ENCODE results near the gene RNPS1.

RNPS1 gene

GRCh38 chr16:2207872-2208271, 60.1 kb downstream of the RNPS1 start:
- H3K9ac ChIP-seq (ENCODE audit: low read length): no peak overlapping the region

GRCh38 chr16:2206780-2207433, 61.0 kb downstream of the RNPS1 start:
- Histone ChIP-seq H3K9me3 (ENCODE audit: insufficient read depth, low read length) (no peaks in the 10 kb centered on the region), H3K4me3 (ENCODE audit: insufficient read depth, low read length, poor library complexity, severe bottlenecking) (peak overlapping the region; percentile 86), H3F3A (ENCODE audit: insufficient read depth) (peaks cover 3% of the 10 kb centered on the region; the same call in 1 of the 2 replicates), H4K20me1 (ENCODE audit: low read depth, low read length) (no peaks in the 10 kb centered on the region), H3K27ac (ENCODE audit: low read depth, low read length) (peak overlapping the region; percentile 74; the same call in 1 of the 2 replicates), H3K27me3 (ENCODE audit: low read length) (no peaks in the 10 kb centered on the region), H3K4me2 (ENCODE audit: low read depth, low read length, poor library complexity, severe bottlenecking) (peak overlapping the region; percentile 79), H3K79me2 (ENCODE audit: insufficient read depth, low read length) (peaks cover 8% of the 10 kb centered on the region; the same call in 1 of the 2 replicates), H2AFZ (ENCODE audit: low read depth, low read length, severe bottlenecking) (no peak overlapping the region), H3K9me2 (replicated peaks; ENCODE audit: insufficient read depth, low read length) (no peaks in the 10 kb centered on the region), H3K9ac (ENCODE audit: low read length) (peak overlapping the region; percentile 90), H3K36me3 (ENCODE audit: low read length) (no peaks in the 10 kb centered on the region)
- TF ChIP-seq EZH2phosphoT487 (conservative IDR thresholded peaks at IDR 0.05; ENCODE audit: low read length): no peak
- TF ChIP-seq CTCF (IDR thresholded peaks at IDR 0.05; ENCODE audit: insufficient read depth, low read length, poor library complexity, severe bottlenecking): no peak

More at GRCh38 chr16:2207872-2208271, 60.1 kb downstream of the RNPS1 start:
- Histone ChIP-seq H3K27ac (ENCODE audit: low read depth, low read length) (no peak overlapping the region), H2AFZ (ENCODE audit: low read depth, low read length, severe bottlenecking) (no peak overlapping the region), H3K79me2 (ENCODE audit: insufficient read depth, low read length) (peaks cover 12% of the 10 kb centered on the region; the same call in 1 of the 2 replicates), H3K27me3 (ENCODE audit: low read length) (no peaks in the 10 kb centered on the region), H3K4me2 (ENCODE audit: low read depth, low read length, poor library complexity, severe bottlenecking) (no peak overlapping the region), H3K36me3 (ENCODE audit: low read length) (no peaks in the 10 kb centered on the region), H3K4me3 (ENCODE audit: insufficient read depth, low read length, poor library complexity, severe bottlenecking) (no peak overlapping the region), H3K9me3 (ENCODE audit: insufficient read depth, low read length) (no peaks in the 10 kb centered on the region), H4K20me1 (ENCODE audit: low read depth, low read length) (no peaks in the 10 kb centered on the region), H3F3A (ENCODE audit: insufficient read depth) (peaks cover 7% of the 10 kb centered on the region; the same call in 1 of the 2 replicates), H3K9me2 (replicated peaks; ENCODE audit: insufficient read depth, low read length) (no peaks in the 10 kb centered on the region)
- TF ChIP-seq EZH2phosphoT487 (conservative IDR thresholded peaks at IDR 0.05; ENCODE audit: low read length) (no peak), CTCF (IDR thresholded peaks at IDR 0.05; ENCODE audit: insufficient read depth, low read length, poor library complexity, severe bottlenecking) (no peak)

- H3K4me2 ChIP-seq (ENCODE audit: low read depth, low read length, poor library complexity, severe bottlenecking): peak overlapping the region; percentile 79
- peak overlapping the region; percentile 74 for H3K27ac ChIP-seq (ENCODE audit: low read depth, low read length)
- H2AFZ ChIP-seq (ENCODE audit: low read depth, low read length, severe bottlenecking): no peak overlapping the region
- H3F3A ChIP-seq (ENCODE audit: insufficient read depth): peaks cover 3% of the 10 kb centered on the region; the same call in 1 of the 2 replicates
- H4K20me1 ChIP-seq (ENCODE audit: low read depth, low read length): no peaks in the 10 kb centered on the region
- H3K36me3 ChIP-seq (ENCODE audit: low read length): no peaks in the 10 kb centered on the region
- H3K4me3 ChIP-seq (ENCODE audit: insufficient read depth, low read length, poor library complexity, severe bottlenecking): peak overlapping the region; percentile 86
- H3K79me2 ChIP-seq (ENCODE audit: insufficient read depth, low read length): peaks cover 8% of the 10 kb centered on the region; the same call in 1 of the 2 replicates
- no peaks in the 10 kb centered on the region for H3K9me3 ChIP-seq (ENCODE audit: insufficient read depth, low read length)
- H3K27me3 ChIP-seq (ENCODE audit: low read length): no peaks in the 10 kb centered on the region
- no peak for TF ChIP-seq CTCF (IDR thresholded peaks at IDR 0.05; ENCODE audit: insufficient read depth, low read length, poor library complexity, severe bottlenecking)
- TF ChIP-seq EZH2phosphoT487 (conservative IDR thresholded peaks at IDR 0.05; ENCODE audit: low read length): no peak
- peak overlapping the region; percentile 90 for H3K9ac ChIP-seq (ENCODE audit: low read length)
- no peaks in the 10 kb centered on the region for H3K9me2 ChIP-seq (replicated peaks; ENCODE audit: insufficient read depth, low read length)
These were observed 61.5 kb downstream of the RNPS1 start for GRCh38 chr16:2206420-2206779.
